Heart left ventricle (tissue), 13 donors: ENCODE results near the gene RECK.

Experiments
- POLR2A ChIP-seq, 2 donors: fragments of 450-650 bp; IDR thresholded peaks; one replicate each; pipeline ENCODE4 v1.6.1; 2017; ENCODE audit warnings: antibody characterized with exemption in 2 of 2, mild to moderate bottlenecking in 2 of 2, moderate library complexity in 2 of 2
- TF ChIP-seq, protein P1 (sequence below), 12 donors: fragments of 200-600 bp; sonication (generic) in 4 of 12; IDR thresholded peaks; one replicate each; pipeline versions ENCODE4 v1.5.0 to v1.8.0; 2018 to 2022; ENCODE audit warnings: antibody characterized with exemption in 12 of 12, mild to moderate bottlenecking in 5 of 12
- donor health status: ischemic (EF 13 %, LVEDD 7.1; RV severe dilation, severe dysfunction).
- donor health status: DM: no; HTN: yes; CAD: no.
- donor health status: DM: no; HTN: no; CAD: no.
- donor health status: ischemic (EF 25% LVEDD 6.9; RV normal size, moderate dysfunction).
- donor health status: ischemic (EF 25% LVEDD 5.7; RV mildly dilated, moderate dysfunction).
- donor health status: ischemic (EF 35%, LVEDD 5.7; RV mildly dilated, moderate dysfunction).
- donor health status: nonischemic (EF 11% LVEDD 7.7; RV severe dilation, severe dysfunction).
- donor health status: DM: yes; HTN: yes; CAD: no.
- donor health status: PGD.
- donor health status: ischemic (EF 29% LVEDD 5.4; RV normal size, mild dysfunction).
- donor health status: nonischemic (EF 23%, LVEDD 6.1; RV moderate dilation, normal function).

DNA sequence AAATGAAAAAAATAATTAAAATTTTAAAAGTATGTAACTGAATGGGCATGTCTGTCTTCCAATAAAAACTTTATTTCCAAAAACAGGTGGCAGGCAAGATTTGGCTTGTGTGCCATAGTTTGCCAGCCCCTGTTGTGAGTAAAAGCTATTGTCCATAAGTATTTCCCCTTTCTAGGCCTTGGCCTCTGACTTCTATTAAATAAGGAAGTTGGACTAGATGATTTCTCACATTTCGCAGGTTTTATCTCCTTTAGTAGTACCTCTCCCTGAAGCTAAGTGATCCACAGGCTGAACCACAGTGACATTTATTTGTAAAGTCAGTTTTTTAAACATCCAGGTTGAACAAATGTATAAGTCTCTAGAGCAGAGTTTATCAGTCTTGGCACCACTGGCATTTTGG lies 41.3 kb downstream of the RECK start:
- TF ChIP-seq, protein P1, sequence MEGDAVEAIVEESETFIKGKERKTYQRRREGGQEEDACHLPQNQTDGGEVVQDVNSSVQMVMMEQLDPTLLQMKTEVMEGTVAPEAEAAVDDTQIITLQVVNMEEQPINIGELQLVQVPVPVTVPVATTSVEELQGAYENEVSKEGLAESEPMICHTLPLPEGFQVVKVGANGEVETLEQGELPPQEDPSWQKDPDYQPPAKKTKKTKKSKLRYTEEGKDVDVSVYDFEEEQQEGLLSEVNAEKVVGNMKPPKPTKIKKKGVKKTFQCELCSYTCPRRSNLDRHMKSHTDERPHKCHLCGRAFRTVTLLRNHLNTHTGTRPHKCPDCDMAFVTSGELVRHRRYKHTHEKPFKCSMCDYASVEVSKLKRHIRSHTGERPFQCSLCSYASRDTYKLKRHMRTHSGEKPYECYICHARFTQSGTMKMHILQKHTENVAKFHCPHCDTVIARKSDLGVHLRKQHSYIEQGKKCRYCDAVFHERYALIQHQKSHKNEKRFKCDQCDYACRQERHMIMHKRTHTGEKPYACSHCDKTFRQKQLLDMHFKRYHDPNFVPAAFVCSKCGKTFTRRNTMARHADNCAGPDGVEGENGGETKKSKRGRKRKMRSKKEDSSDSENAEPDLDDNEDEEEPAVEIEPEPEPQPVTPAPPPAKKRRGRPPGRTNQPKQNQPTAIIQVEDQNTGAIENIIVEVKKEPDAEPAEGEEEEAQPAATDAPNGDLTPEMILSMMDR (IDR thresholded peaks at IDR 0.05), result no peak
- no peak for TF ChIP-seq POLR2A (IDR thresholded peaks at IDR 0.05)
